ENCODE measurements around the gene SMIM41. TPM values are rescaled to one million over a fixed set of nuclear protein-coding genes. Genes with fewer than 3 reads are reported as not detected.

Gene SMIM41
- total RNA-seq, 1 experiment from 2014 or later = not detected

- DNase-seq (ENCODE audit: low read depth) = no peak
Observed at GRCh38 chr12:52063082-52063924, 16.2 kb upstream of the SMIM41 start.

- DNase-seq (ENCODE audit: low read depth) = peak; percentile 69
Observed at GRCh38 chr12:52063981-52064649, 15.4 kb upstream of the SMIM41 start.

GRCh38 chr12:52066346-52067080 is 13.0 kb upstream of the SMIM41 start:
- DNase-seq (ENCODE audit: low read depth) = peak; percentile 74

GRCh38 chr12:52067081-52067374 is 12.5 kb upstream of the SMIM41 start:
- no peak for DNase-seq (ENCODE audit: low read depth)

GRCh38 chr12:52069327-52070184 is 9.9 kb upstream of the SMIM41 start, which contains the start of gene ATG101:
Gene ATG101, plus strand, starts transcription at chr12:52069978. Its CDS starts 3,673 bp downstream, at chr12:52073651.
- DNase-seq (ENCODE audit: low read depth) = peak; percentile 91

- DNase-seq (ENCODE audit: low read depth) = no peak
Observed at GRCh38 chr12:52070185-52070925, 9.1 kb upstream of the SMIM41 start.

- DNase-seq (ENCODE audit: low read depth) = peak; percentile 16
Observed at GRCh38 chr12:52073531-52074381, 5.7 kb upstream of the SMIM41 start.

- no peak for DNase-seq (ENCODE audit: low read depth)
Observed at GRCh38 chr12:52074971-52075724, 4.4 kb upstream of the SMIM41 start.

- no peak for DNase-seq (ENCODE audit: low read depth)
Observed at GRCh38 chr12:52076811-52077210, 2.7 kb upstream of the SMIM41 start.

GRCh38 chr12:52078276-52078675 is 1.2 kb upstream of the SMIM41 start:
- no peak for DNase-seq (ENCODE audit: low read depth)

GRCh38 chr12:52080403-52081251 is 1.1 kb downstream of the SMIM41 start:
- no peak for DNase-seq (ENCODE audit: low read depth)

- no peak for DNase-seq (ENCODE audit: low read depth)
Observed at GRCh38 chr12:52081263-52081733, 1.8 kb downstream of the SMIM41 start.

- no peak for DNase-seq (ENCODE audit: low read depth)
Observed at GRCh38 chr12:52082026-52082668, 2.6 kb downstream of the SMIM41 start.

GRCh38 chr12:52082669-52082987 is 3.1 kb downstream of the SMIM41 start:
- DNase-seq (ENCODE audit: low read depth) = no peak

- DNase-seq (ENCODE audit: low read depth) = peak; percentile 51
Observed at GRCh38 chr12:52082988-52083637, 3.6 kb downstream of the SMIM41 start.

- no peak for DNase-seq (ENCODE audit: low read depth)
Observed at GRCh38 chr12:52083638-52083996, 4.1 kb downstream of the SMIM41 start.
